HG02610 (cell line): ENCODE measurements around the gene FBXL17.

ENCODE experiments used
- ATAC-seq: cut with Tn5 transposase; IDR thresholded peaks from one replicate; pipeline ENCODE4 v1.9.1; 2021; ENCODE audit warnings: mild to moderate bottlenecking, moderate library complexity; ENCODE audit not compliant: unreplicated experiment

FBXL17 gene

DNA sequence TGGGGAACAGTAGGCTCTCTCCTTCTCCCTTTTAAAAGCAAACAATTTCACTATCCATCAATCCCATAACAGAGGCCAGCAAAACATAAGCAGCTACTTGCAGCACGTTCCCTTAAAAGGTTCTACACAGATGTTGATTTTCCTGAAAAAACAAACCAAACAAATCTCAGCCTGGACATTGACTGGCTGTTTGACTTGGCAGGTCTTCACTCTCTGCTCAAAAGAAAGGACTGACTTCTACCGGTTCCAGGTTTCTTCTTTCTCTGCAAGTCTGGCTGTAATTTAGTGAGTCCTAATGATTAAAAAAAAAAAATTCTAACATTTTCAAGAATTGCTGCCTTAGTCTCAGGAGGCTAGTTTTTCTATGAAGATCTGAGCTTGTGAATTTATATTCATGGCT lies 508.0 kb downstream of the FBXL17 start:
- no peak for ATAC-seq

DNA sequence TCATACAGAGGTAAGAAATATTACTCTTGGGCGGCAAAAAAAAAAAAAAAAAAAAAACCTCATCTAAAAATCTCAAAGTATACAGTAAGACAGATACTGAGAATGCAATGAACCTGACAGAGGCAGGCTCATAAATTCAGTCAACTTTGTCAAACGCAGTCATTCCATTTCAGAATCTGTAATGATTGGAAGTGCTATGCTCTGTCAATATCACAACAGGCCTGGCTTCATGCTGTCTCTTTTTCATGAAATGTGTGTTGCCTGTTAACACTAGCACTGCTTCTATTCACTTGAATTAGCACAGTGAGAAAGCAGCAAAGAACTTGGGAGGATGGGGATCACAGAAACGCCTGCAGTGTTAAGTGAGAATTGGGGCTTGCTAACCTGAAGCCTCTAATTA lies 510.9 kb downstream of the FBXL17 start:
- ATAC-seq, result no peak

DNA sequence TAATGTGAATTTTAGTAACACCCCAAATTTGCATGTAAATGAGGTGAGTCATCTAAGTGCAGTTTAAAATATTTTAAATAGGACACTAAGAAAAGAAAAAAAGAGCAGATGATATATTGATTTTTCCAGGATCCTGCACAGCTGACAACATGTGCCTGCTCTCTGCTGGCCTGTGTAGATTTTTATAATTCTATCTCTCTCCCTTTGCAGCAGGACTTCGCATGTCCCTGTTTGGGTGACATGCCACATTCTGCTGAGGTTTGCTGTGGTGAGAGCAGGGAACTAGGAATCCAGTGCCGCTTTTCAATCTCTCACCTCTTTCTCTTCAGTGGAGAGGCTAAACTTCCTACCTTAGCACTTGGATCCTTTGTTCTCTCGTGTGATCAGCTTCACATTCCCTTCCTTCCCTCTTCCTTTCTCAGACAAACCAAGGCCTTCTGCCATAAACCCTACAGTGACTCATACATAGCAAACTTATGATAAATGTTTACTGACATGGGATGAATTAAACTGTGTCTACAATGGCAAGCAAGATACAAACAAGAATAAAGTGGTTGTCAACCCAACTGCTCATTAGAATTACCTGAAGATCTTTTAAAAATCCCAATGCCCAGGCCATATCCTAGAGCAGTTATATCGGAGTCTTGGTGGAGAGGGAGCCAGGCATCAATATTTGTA lies 512.3 kb downstream of the FBXL17 start:
- no peak for ATAC-seq

GRCh38 chr5:107868650-107869409 lies 513.1 kb downstream of the FBXL17 start:
- no peak for ATAC-seq

DNA sequence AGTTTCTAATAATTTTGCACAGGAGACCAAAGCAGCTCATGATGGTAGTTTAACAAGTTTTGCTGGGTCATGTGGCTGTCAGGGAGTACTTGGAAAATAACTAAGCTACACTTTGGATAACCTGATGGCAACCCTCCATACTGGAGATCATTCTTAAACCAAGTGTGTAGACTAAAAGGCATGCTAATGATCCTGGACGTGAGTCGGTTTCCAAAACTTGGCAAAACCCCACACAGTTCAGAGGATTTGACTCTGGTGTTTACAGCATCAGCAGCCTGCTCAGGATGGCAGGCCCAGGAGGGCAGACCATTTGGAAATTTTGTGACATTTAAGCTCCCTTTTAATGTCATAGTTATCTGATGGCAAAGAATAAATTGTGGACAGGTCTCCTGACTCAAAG lies 514.6 kb downstream of the FBXL17 start:
- ATAC-seq, result no peak

GRCh38 chr5:107864793-107865192 lies 517.1 kb downstream of the FBXL17 start:
- ATAC-seq, result no peak

- ATAC-seq, result no peak
These were observed 518.8 kb downstream of the FBXL17 start for GRCh38 chr5:107863125-107863524.

DNA sequence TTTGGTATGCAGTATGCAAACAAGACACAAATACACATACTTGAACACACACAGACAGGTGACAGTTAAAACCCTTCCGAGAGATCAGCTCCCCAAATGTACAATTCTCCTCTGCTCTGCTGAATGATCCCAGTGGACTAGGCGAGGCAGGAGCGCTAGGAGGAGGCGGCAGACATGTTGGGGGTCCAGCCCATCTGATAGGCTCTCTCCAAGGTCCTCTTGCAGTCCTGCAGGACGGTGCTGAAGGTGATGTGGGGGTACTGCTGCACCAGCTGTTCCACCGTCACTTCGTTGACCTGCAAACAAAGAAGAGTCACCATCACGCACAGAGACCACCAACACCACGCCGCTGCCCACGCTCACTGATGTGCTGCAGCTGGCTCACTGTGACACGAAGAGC lies 520.3 kb downstream of the FBXL17 start:
- ATAC-seq, result no peak

DNA sequence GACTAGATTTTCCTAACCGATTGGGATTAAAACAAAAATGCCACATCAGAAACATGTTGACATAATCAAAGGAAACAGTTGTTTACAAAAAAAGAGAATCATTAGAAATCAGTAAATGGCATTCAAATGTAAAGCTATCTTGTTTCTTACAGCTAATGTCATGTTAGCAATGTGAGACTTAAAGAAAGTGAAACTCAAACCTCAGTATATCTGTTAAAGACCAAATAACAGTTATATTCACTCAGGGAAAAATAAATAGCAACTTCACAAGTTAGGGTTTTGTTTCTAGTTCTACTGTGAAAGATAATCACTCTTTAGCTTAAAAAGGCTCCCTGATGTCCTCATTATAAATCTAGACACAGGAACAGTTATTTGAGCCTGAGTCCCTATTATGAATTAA lies 521.9 kb downstream of the FBXL17 start:
- no peak for ATAC-seq

DNA sequence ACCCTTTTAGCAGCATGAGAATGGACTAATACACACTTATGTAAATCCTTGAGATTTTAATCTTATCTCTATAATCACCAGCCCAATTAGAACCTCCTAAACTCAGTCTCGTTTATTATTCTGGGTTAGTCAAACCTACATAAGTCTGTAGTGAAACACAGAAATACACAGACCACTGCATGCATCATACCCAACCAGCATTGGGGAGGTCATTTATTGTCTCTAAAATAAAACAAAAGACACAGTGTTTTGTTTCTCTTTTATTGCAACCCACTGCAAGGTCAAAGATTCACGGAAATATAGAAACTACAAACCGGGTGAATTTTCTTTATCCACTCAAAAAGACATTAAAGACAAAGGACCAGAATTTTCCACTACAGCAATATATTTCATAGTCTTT lies 523.1 kb downstream of the FBXL17 start:
- ATAC-seq, result no peak

DNA sequence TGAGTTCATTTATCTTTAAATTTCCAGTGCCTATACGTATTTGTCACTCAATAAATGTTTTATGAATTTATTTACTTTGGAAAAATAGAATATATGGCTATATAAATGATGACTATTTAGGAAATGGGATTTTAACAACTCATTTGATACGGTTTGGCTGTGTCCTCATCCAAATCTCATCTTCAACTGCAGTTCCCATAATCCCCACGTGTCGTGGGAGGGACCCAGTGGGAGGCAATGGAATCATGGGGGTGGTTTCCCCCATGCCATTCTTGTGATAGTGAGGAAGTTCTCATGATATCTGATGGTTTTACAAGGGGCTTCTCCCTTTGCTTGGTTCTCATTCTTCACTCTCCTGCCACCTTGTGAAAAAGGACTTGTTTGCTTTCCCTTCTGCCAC lies 523.6 kb downstream of the FBXL17 start:
- no peak for ATAC-seq

DNA sequence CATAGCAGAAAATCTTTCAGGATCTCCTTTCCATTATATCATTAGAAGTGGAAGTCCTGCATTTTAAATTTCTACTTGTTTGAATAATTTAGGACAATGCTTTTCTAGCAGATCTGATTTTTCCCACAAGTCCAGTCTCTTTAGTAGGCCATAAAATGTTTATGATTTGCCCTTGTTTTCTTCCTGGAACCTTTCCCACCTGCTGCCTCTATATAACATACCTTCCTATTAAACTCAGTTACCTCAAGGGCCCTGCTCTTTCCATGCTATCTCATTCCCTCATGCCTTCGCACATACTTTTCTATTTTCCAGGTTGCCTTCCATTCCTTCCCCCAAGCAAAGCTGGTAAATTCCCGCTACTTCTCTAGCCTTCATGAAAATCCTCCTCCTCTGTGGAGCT lies 524.1 kb downstream of the FBXL17 start:
- ATAC-seq, result no peak

- no peak for ATAC-seq
These were observed 526.7 kb downstream of the FBXL17 start for GRCh38 chr5:107855171-107855570.

- ATAC-seq, result no peak
These were observed 528.2 kb downstream of the FBXL17 start for GRCh38 chr5:107853696-107854095.

DNA sequence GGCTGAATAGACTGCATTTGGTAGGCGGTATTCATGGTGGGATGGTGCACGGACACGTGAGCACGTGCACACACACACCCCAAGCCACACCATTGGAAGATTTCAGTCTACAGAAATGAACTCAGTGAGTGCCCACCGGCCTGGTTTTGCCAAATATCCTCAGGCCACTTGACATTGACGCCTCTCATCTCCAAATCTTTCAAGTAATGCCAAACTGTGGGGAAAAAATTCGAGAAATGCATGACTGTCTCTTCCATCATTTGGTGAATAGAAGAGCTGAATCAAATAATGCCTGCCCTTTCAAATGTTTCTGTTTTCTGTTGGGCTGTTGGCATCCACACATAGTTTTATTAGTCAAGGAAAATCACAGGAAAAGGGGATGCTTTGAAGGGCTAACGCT lies 528.9 kb downstream of the FBXL17 start:
- ATAC-seq, result no peak

DNA sequence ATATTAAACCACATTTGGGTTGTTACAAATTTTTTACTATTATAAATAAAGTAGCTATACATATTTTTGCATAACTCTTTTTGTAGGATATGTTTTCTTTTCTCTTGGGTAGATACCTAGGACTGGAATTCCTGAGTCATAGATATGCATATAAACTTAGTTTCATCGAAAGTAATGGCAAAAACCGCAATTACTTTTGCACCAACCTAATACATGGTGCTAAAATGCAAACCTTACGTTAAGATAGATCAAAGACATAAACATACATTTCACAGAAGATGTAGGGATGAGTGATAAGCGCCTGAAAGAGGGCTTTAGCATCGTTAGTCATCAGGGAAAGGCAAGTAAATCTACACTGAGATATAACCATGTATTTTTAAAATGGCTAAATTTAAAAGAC lies 532.8 kb downstream of the FBXL17 start:
- no peak for ATAC-seq

GRCh38 chr5:107840592-107840991 lies 541.3 kb downstream of the FBXL17 start:
- ATAC-seq, result no peak

GRCh38 chr5:107840161-107840560 lies 541.7 kb downstream of the FBXL17 start:
- no peak for ATAC-seq

DNA sequence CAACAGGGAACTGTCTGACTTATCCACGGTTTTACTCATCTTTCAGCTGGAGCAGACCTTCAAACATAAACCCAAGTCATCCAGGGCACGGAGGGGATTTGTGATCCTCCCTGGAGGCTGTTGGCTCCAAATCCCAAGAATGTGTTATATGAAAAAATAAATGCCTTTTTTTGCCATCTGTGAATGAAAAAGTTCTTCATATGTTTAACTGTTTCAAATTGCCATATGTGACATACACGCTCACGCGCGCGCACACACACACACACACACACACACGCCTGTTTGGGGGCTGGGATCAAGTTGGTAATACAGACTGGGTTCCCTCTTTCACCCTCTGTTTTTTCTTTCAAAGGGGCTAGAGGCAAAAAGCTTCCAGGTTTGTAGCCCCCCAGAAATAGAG lies 546.8 kb downstream of the FBXL17 start:
- ATAC-seq, result no peak

DNA sequence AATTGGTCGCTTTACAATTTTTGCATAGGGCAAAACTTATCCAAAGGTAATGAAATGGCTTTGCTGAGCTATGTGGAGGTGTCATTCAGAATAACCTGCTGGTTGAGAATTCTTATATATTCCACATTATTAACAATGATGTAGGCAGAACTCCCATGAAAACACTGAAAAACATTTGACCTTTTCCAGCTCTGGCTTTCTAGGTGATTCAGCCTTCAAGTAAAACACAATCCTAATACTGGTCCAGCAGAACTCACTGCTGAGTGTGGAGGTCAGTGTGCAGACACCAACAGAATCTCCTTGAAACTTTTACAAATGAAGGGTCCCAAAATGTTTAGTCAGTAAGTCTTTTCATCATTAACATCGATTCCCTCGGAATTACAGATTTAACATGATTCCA lies 549.2 kb downstream of the FBXL17 start:
- ATAC-seq, result no peak

- no peak for ATAC-seq
These were observed 550.1 kb downstream of the FBXL17 start for GRCh38 chr5:107831612-107832395.

DNA sequence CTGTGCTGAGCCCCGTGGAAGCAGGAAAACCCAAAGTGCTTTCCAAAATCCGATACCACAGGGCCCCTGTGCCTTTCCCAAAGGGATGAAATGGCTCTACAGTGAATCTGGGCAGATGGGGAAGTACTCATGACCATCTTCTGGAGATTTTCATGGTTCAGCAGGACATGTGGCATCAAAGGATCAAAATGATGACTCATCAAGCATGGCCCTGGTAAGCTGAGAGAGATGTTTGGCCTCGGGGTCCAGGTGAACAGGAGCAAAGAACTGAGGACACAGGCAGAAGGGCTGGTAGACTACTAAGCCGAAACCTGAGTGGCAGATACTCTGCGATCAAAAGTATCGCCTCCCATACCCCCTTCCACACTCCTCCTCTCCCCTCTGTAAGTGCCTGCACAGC lies 551.1 kb downstream of the FBXL17 start:
- no peak for ATAC-seq
